Fibroblast of lung (primary cell): Measurements from ENCODE around the gene PRKAG1.
"Not testable (repeated sequence)": the region's sequence is repeated elsewhere in the genome, so short reads cannot be mapped to it uniquely, and the experiment has no call there.

Experiments used
- EZH2 ChIP-seq: IDR thresholded peaks from 2 replicates; pipeline ENCODE4 v1.5.1; 2012; ENCODE audit warnings: low read length, control low read depth, mild to moderate bottlenecking; ENCODE audit errors: missing control alignments
- TF ChIP-seq, protein P1 (sequence below), 2 donors: IDR thresholded peaks in 1 of 2; conservative IDR thresholded peaks in 1 of 2; 1 replicate in 1 of 2; 2 replicates in 1 of 2; pipeline ENCODE4 v1.5.1; 2011 to 2012; ENCODE audit warnings: low read length in 2 of 2, control low read depth in 1 of 2, inconsistent platforms in 1 of 2, low read depth in 1 of 2, mild to moderate bottlenecking in 1 of 2

DNA sequence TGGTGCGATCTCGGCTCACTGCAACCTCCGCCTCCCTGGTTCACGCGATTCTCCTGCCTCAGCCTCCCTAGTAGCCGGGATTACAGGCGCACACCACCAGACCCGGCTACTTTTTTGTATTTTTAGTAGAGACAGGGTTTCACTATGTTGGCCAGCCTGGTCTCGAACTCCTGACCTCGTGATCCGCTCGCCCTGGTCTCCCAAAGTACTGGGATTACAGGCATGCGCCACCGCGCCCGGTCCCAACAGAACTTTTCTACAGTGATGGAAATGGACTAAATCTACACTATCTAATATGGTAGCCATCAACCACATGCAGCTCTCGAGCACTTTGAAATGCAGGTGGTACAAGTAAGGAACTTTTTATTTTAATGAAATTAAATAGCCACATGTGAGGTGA lies 43.3 kb upstream of the PRKAG1 start:
- TF ChIP-seq, protein P1, sequence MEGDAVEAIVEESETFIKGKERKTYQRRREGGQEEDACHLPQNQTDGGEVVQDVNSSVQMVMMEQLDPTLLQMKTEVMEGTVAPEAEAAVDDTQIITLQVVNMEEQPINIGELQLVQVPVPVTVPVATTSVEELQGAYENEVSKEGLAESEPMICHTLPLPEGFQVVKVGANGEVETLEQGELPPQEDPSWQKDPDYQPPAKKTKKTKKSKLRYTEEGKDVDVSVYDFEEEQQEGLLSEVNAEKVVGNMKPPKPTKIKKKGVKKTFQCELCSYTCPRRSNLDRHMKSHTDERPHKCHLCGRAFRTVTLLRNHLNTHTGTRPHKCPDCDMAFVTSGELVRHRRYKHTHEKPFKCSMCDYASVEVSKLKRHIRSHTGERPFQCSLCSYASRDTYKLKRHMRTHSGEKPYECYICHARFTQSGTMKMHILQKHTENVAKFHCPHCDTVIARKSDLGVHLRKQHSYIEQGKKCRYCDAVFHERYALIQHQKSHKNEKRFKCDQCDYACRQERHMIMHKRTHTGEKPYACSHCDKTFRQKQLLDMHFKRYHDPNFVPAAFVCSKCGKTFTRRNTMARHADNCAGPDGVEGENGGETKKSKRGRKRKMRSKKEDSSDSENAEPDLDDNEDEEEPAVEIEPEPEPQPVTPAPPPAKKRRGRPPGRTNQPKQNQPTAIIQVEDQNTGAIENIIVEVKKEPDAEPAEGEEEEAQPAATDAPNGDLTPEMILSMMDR (conservative IDR thresholded peaks at IDR 0.05 in 1 of 2, IDR thresholded peaks at IDR 0.05 in 1 of 2; ENCODE audit: low read depth in 1 of 2, low read length in 2 of 2) = not testable (repeated sequence)
- TF ChIP-seq EZH2 = not testable (repeated sequence)
